ENCODE measurements around the gene UBE2D4.
A peak's percentile ranks its signal among the peaks of the same experiment; 100 is the strongest.
"Not testable (repeated sequence)": the region's sequence is repeated elsewhere in the genome, so short reads cannot be mapped to it uniquely, and the experiment has no call there.

Gene UBE2D4

DNA sequence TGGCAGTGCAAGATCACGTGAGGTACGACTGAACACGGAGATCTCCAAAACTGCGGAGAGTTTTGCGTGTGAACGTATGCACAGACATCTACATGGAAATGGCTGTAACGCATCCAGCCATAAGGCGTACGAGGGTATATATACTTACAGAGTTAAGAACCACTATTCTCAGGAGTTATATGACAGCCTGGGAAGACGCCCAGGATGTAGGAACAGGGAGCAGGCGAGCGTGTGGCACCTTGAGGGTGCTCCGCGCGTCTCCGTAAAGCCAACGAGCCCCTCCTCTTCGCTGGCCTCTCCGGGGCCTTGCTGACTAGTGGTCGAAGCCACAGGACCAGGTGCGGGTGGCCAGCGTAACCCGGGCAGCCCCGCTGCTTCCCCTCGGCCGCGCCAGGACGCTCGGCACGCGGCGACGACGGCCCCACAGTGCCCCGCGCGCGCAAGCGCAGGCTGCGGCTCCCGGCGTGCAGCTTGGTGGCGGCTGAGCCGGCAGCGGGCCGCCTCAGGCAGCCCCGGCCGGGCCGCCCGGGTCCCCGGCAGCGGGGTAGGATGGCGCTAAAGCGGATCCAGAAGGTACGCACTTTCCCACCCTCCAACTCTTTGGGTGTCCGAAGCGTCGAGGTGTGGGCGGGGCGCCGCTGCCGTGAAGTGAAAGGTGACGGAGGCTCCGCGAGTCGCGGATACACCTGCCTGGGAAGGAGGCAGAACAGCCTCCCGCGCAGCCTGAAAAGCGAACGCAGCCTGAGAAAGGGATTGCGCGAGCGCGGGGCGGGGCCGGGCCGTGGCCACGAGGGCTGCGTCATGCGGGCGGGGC lies at the start of gene UBE2D4:
UBE2D4 (plus strand) TSS at position 453 of the 814 bp plus-strand sequence; CDS start at position 550, 97 bp downstream.
- DNase-seq (ENCODE audit: low read depth in 1 of 2, low spot score in 1 of 2), result peak; percentile 76 to 89

- no peak for DNase-seq (ENCODE audit: low read depth in 1 of 2, low spot score in 1 of 2)
These were observed 49.1 kb upstream of the UBE2D4 start for GRCh38 chr7:43876976-43877745.

DNA sequence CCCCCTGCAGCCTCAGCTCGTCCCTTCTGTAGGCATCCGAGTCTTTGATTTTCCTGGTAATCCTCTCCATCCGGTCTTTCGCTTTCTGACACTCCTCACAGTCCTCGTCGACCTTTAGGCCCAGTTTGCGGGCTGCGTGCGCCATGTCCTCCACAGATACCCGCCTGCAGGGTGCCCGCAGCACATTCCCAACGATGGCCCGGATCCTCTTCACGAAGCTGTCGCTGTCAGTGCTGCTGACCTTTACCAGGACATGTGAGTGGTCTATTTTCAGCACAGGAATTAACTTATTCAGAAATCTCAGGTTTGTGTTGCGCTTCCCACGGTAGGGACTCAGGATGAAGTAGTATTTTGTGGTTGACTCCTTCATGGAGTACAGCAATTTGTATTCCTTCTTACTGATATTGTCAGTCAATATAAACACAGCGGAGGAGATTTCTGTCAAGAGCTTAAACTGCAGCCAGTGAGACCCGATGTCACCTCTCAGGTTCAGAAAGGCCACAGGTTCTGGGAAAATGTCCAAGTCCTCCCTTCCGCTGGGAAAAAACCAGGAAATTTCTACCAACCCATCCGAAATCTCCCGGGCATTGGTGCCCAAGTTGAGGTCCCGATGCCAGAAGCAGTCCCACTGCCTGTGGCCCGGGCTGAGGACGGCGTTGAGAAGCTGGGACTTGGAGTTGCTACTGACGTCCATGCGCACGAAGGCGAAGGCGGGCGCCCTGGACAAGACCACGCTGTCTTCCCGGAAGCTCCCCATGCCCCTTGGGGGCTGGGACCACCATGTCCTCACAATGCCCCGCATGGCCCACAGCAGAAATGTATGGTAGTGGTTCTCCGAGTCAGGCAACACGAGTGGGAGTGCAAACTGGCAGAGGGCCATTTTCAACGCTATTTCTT lies 48.0 kb upstream of the UBE2D4 start:
- DNase-seq (ENCODE audit: low read depth in 1 of 2, low spot score in 1 of 2), result no peak

GRCh38 chr7:43878867-43879266 lies 47.4 kb upstream of the UBE2D4 start:
- DNase-seq (ENCODE audit: low read depth in 1 of 2, low spot score in 1 of 2), result no peak

- DNase-seq (ENCODE audit: low read depth in 1 of 2, low spot score in 1 of 2), result no peak
These were observed 46.8 kb upstream of the UBE2D4 start for GRCh38 chr7:43879477-43879876.

DNA sequence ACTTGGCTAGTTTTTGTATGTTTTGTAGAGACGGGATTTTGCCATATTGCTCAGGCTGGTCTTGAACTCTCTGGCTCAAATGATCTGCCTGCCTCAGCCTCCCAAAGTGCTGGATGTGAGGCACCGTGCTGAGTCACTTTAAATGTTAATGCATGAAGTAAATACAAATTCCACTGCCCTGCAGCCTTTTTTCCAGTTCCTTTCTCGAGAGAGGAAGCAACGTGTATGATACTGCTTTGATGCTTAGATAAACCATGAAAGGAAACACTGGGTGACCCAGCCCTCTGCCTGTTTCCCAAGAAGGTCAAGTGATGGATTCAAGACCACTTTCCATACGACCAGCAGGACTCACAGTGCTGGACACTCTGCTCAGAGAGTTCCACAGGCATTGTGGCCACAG lies 45.6 kb upstream of the UBE2D4 start:
- no peak for DNase-seq (ENCODE audit: low read depth in 1 of 2, low spot score in 1 of 2)

DNA sequence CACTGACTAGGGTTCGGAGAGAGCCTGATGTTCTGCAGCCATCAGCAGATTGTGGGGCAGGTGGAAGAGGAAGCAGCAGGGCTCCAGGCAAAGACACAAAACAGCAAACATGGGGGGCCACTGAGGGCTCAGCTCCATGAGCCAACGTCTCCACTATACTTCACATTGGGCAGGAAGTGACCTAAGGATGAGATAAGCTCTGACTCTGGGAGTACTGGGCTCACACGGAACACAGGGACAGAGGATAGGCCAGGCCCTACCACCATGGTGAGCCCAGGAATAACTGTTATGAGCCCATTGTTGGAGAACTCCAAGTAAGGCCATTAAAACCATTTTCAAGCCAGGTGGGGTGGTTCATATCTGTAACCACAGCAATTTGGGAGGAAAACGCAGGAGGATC lies 42.0 kb upstream of the UBE2D4 start:
- DNase-seq (ENCODE audit: low read depth in 1 of 2, low spot score in 1 of 2), result no peak

- no peak for DNase-seq (ENCODE audit: low read depth in 1 of 2, low spot score in 1 of 2)
These were observed 41.6 kb upstream of the UBE2D4 start for GRCh38 chr7:43884617-43885016.

GRCh38 chr7:43888993-43889945 lies 37.0 kb upstream of the UBE2D4 start:
- no peak for DNase-seq (ENCODE audit: low read depth in 1 of 2, low spot score in 1 of 2)

DNA sequence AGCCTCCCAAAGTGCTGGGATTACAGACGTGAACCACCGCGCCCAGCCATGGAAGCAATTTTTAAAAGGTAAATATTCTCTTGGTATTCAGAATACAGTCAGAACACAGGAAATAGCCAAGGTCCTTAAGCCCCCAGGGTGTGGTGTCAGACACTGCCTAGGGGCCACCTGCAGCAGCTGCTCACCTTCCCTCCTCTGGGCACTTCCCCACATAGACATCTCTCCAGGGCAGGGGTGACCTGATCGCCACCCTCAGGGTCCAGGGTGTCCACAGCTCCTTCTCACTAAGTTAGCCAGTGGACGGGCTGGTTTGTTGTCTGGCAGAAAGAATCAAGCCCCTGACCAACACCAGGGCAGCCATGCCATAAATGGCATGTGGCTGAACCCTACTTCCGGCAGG lies 35.8 kb upstream of the UBE2D4 start:
- no peak for DNase-seq (ENCODE audit: low read depth in 1 of 2, low spot score in 1 of 2)

DNA sequence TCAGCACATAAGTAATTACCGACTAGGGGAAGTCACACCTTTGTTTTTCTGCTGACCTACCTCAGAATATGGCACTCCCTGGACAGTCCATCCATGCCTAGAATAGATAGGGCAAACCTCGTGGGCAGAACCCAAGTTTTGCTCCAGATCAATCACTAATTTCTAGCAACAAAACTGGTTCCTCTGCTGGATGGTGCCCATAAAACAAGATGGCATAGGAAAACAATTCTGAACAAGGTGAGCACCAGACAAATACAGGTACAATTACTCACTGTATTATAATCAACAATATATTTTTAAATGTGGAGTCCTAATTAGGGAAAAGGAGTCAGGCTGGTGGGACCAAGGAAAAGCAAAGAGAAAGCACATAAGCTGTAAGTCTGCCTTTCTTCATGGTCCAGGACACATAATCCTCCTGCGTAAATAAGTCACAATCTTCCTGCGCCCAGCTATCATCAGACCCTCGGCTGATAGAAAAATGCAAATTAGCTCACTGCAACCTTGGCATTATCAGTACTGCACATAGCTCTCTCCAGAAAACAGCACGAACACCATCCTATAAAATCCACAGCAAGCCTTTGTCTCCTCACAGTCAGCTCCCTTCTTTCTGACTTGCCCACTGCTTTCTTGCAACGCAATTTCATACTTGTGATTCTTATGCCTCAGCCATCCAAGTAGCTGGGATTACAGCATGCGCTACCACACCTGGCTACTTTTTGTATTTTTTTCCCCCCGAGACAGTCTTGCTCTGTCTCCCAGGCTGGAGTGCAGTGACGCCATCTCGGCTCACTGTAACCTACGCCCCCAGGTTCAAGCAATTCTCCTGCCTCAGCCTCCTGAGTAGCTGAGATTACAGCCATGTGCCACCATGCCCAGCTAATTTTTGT lies 34.9 kb upstream of the UBE2D4 start:
- no peak for DNase-seq (ENCODE audit: low read depth in 1 of 2, low spot score in 1 of 2)

- DNase-seq (ENCODE audit: low read depth in 1 of 2, low spot score in 1 of 2), result no peak
These were observed 30.3 kb upstream of the UBE2D4 start for GRCh38 chr7:43895847-43896415.

DNA sequence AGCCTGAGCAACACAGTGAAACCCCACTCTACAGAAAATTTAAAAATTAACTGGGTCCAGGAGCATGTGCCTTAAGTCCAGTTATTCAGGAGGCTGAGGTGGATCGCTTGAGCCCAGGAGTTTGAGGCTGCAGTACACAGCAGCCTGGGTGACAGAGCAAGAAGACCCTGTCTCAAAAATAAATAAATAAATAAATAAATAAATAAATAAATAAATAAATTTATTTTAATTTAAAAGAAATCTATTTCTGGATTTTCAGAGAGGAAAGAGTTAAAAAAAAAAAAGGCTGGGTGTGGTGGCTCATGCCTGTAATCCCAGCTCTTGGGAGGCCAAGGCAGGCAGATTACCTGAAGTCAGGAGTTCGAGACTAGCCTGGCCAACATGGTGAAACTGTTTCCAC lies 27.7 kb upstream of the UBE2D4 start:
- not testable (repeated sequence) for DNase-seq (ENCODE audit: low read depth in 1 of 2, low spot score in 1 of 2)

DNA sequence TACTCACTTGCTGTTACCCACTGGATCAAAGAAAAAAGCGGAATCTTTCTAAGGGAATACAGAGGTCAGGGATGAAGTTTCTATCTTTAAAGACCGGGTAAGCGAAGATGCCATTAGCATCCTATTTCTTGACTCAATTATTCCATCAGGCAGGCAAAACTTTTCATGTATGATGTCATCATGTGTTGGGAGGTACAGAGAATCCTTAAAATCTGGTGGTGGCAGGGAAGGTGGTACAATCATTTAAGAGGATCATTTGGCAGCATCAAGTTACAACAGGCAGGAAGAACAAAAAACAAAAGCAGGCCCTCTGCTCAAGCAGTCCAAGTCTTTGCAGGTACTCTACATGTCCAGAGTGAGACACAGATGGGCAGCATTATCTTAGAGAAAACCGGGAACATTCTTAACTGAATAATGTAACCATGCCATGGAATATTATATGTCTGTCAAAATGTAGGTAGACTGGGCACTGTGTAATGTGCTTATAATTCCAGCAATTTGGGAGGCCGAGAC lies 23.6 kb upstream of the UBE2D4 start:
- DNase-seq (ENCODE audit: low read depth in 1 of 2, low spot score in 1 of 2), result no peak

- no peak for DNase-seq (ENCODE audit: low read depth in 1 of 2, low spot score in 1 of 2)
These were observed 21.6 kb upstream of the UBE2D4 start for GRCh38 chr7:43904533-43905208.

GRCh38 chr7:43905209-43905946 lies 20.9 kb upstream of the UBE2D4 start:
- no peak for DNase-seq (ENCODE audit: low read depth in 1 of 2, low spot score in 1 of 2)

GRCh38 chr7:43905956-43906330 lies 20.3 kb upstream of the UBE2D4 start:
- peak in 1 of 2 donors; percentile 1 for DNase-seq (ENCODE audit: low read depth in 1 of 2, low spot score in 1 of 2)

Data from stimulated activated CD4-positive, alpha-beta T cell treated with anti-CD3 and anti-CD28 coated beads, Interleukin-15, amount 100 ng/mL, for 1 hour (primary cell).